GM23248 (cell line): ENCODE data around the gene L1CAM.

Source experiments
- EZH2 ChIP-seq: fragments of 200-600 bp; sonication (generic); IDR thresholded peaks from 2 replicates; pipeline ENCODE4 v1.6.1; 2018; ENCODE audit warnings: antibody characterized with exemption, mild to moderate bottlenecking; ENCODE audit not compliant: insufficient read depth, poor library complexity, severe bottlenecking
- EZH2phosphoT487 ChIP-seq: fragments of 200-600 bp; sonication (generic); IDR thresholded peaks from 2 replicates; pipeline ENCODE4 v1.6.1; 2018; ENCODE audit warnings: antibody characterized with exemption, moderate library complexity, mild to moderate bottlenecking, low read depth; ENCODE audit not compliant: insufficient read depth

GRCh38 chrX:153829799-153830639, 56.0 kb downstream of the L1CAM start, which contains the start of gene PDZD4:
- TF ChIP-seq EZH2: peak; percentile 90
- peak; percentile 56; the same call in 1 of the 2 replicates for TF ChIP-seq EZH2phosphoT487
